ENCODE results near the gene ZER1. TPM values are rescaled to one million over a fixed set of nuclear protein-coding genes. Genes with fewer than 3 reads are reported as not detected.

ZER1 gene
- total and polyA plus RNA-seq, 2 of the 8 experiments (the other 6 are each of a cell fraction or from before 2014, with no cell fraction given): 20.5 to 26.6 TPM

- Histone ChIP-seq H3K36me3 (ENCODE audit: control insufficient read depth in 2 of 4, insufficient read depth in 4 of 4, low read length in 3 of 4) (peaks cover 2 to 16% (median 11%) of the 10 kb centered on the region in 4 experiments; a peak in 6 of 8 replicates), H2BK20ac (ENCODE audit: low read length) (no peak overlapping the region), H2BK12ac (ENCODE audit: low read depth, low read length) (no peak overlapping the region), H4K91ac (replicated peaks; ENCODE audit: insufficient read length, low read length) (no peak overlapping the region), H3K4ac (replicated peaks; ENCODE audit: insufficient read length, low read depth, low read length) (no peak overlapping the region), H3K18ac (ENCODE audit: extremely low read depth, low read length) (no peak overlapping the region), H2AFZ (ENCODE audit: low read length) (no peak overlapping the region), H3K4me3 (ENCODE audit: extremely low read depth in 1 of 4, insufficient read depth in 2 of 4, low read depth in 3 of 4, low read length in 4 of 4) (no peak overlapping the region), H3K79me2 (ENCODE audit: control insufficient read depth in 1 of 2, insufficient read depth in 2 of 2, low read length in 2 of 2) (no peaks in the 10 kb centered on the region), H2AK5ac (ENCODE audit: low read depth, low read length) (no peak overlapping the region), H3K9me3 (ENCODE audit: insufficient read depth in 2 of 2, low read depth in 1 of 2, low read length in 1 of 2) (no peaks in the 10 kb centered on the region), H4K5ac (ENCODE audit: insufficient read length, low read depth, low read length) (no peak overlapping the region), H3K56ac (replicated peaks; ENCODE audit: insufficient read length, low read depth, low read length) (no peak overlapping the region), H3K23me2 (ENCODE audit: low read depth, low read length) (no peaks in the 10 kb centered on the region), H2BK15ac (ENCODE audit: low read length) (no peak overlapping the region), H3K79me1 (ENCODE audit: low read depth, low read length) (no peaks in the 10 kb centered on the region), H3K4me2 (ENCODE audit: insufficient read depth in 1 of 2, low read depth in 2 of 2, low read length in 2 of 2) (no peak overlapping the region), H3K27me3 (replicated peaks in 1 of 4; ENCODE audit: control insufficient read depth in 3 of 4, extremely low read depth in 1 of 4, insufficient read depth in 3 of 4, low read length in 3 of 4) (no peaks in the 10 kb centered on the region), H3K23ac (ENCODE audit: insufficient read length) (no peak overlapping the region), H3K27ac (ENCODE audit: low read depth, low read length) (no peak overlapping the region), H3K4me1 (replicated peaks in 1 of 4; ENCODE audit: control insufficient read depth in 3 of 4, insufficient read depth in 4 of 4, low read length in 3 of 4) (no peaks in the 10 kb centered on the region), H2BK120ac (replicated peaks; ENCODE audit: low read depth, low read length) (no peak overlapping the region), H4K8ac (ENCODE audit: extremely low read depth, insufficient read depth, low read length) (no peak overlapping the region), H3K14ac (ENCODE audit: insufficient read length) (no peak overlapping the region), H3K9ac (replicated peaks in 1 of 4; ENCODE audit: extremely low read depth in 1 of 4, low read depth in 3 of 4, low read length in 3 of 4) (no peak overlapping the region), H2BK5ac (ENCODE audit: low read depth, low read length) (no peak overlapping the region), H4K20me1 (replicated peaks in 1 of 2; ENCODE audit: control insufficient read depth in 1 of 2, insufficient read depth in 2 of 2, low read length in 2 of 2) (peaks cover 0 to 4% of the 10 kb centered on the region in 2 experiments)
- ChIA-PET POLR2A (ENCODE audit: partially characterized antibody) (interaction anchor here (0.7 to 1.4 kb wide), 3 partner anchors 8 to 18 kb away, joined by 3 to 4 read pairs (median 3); no protein-coding TSS in a partner anchor), CTCF (ENCODE audit: partially characterized antibody) (no interaction called here)
- DNase-seq (ENCODE audit: low read depth in 1 of 2, low spot score in 2 of 2) (no peak), FAIRE-seq (no peak)
- no peak for TF ChIP-seq SIN3A (conservative IDR thresholded peaks at IDR 0.05 in 1 of 2, IDR thresholded peaks at IDR 0.05 in 1 of 2; ENCODE audit: low read depth in 1 of 2, low read length in 2 of 2)
- 91% methylated on average over 14 of the region's 14 CpGs; no CpG with 5 or more reads in 1 of the 2 experiments for WGBS, 2 experiments (ENCODE audit: extremely low coverage in 1 of 2, insufficient coverage in 1 of 2, insufficient read length in 1 of 2, insufficient replicate concordance in 2 of 2, low coverage in 1 of 2, low lambda C conversion rate in 2 of 2, missing lambda C conversion rate in 1 of 2)
These were observed 33.9 kb upstream of the ZER1 start for GRCh38 chr9:128805661-128806060.
